Left lung (tissue), 10 donors: Measurements from ENCODE around the gene PDS5A. TPM values are rescaled to one million over a fixed set of nuclear protein-coding genes. Genes with fewer than 3 reads are reported as not detected.

Experiments used
- ATAC-seq: fragments of 200-7000 bp; cut with Tn5 transposase; one replicate; pipeline ENCODE4 v1.9.1; 2020; ENCODE audit warnings: moderate library complexity
- DNase-seq, 4 donors: peaks; one replicate each; pipeline ENCODE4 v3.0.0-alpha.2; 2013 to 2020
- H3K27ac ChIP-seq, 2 donors: fragments of 200-600 bp; sonication (generic) in 1 of 2; one replicate each; pipeline versions ENCODE4 v1.5.0 to v1.8.0; 2020 to 2021
- H3K27me3 ChIP-seq, 2 donors: fragments of 200-600 bp; sonication (generic) in 1 of 2; one replicate each; pipeline versions ENCODE4 v1.5.0 to v1.8.0; 2020 to 2021
- H3K36me3 ChIP-seq, 2 donors: fragments of 200-600 bp; sonication (generic) in 1 of 2; one replicate each; pipeline versions ENCODE4 v1.5.0 to v1.8.0; 2020 to 2021
- H3K4me1 ChIP-seq, 2 donors: fragments of 200-600 bp; one replicate each; pipeline ENCODE4 v1.8.0; 2021
- H3K4me3 ChIP-seq, 2 donors: fragments of 200-600 bp; sonication (generic) in 1 of 2; one replicate each; pipeline versions ENCODE4 v1.5.0 to v1.8.0; 2020 to 2021; ENCODE audit warnings: mild to moderate bottlenecking in 1 of 2
- H3K9me3 ChIP-seq, 2 donors: fragments of 200-600 bp; sonication (generic) in 1 of 2; one replicate each; pipeline versions ENCODE4 v1.5.0 to v1.8.0; 2020 to 2021
- CTCF ChIP-seq, 2 donors: fragments of 200-600 bp; sonication (generic) in 1 of 2; IDR thresholded peaks; one replicate each; pipeline versions ENCODE4 v1.5.0 to v1.8.0; 2021; ENCODE audit warnings: antibody characterized with exemption in 2 of 2
- intact Hi-C, 2 donors: fragments of 100-400 bp; cut with DNase I; formaldehyde crosslinking; loops; one replicate each; pipeline versions ENCODE4 v1.11.2 to v1.14.2; 2022
- polyA plus RNA-seq, 6 donors: library from polyadenylated mRNA; unstranded; fragments of 120-200 nt; gene quantifications; one replicate each; pipeline ENCODE4 v1.2.1, GENCODE V29; 2013; ENCODE audit not compliant: insufficient read length in 6 of 6
- total RNA-seq, 2 donors: library from RNA; stranded (reverse); fragmentation: NEBNext Ultra II Directional; extraction: Animal tissue kit (Norgen Biotek cat#: 25700); gene quantifications; one replicate each; pipeline ENCODE4 v1.2.1, GENCODE V29; 2021
- donor health status: DM: no; HTN: yes; CAD: no.
- donor health status: DM: no; HTN: no; CAD: no.

PDS5A gene
- total and polyA plus RNA-seq, 8 donors, result 66.4 to 82.1 (median 72.3) TPM

- TF ChIP-seq CTCF (IDR thresholded peaks at IDR 0.05), result no peak
- Histone ChIP-seq H3K4me1 (no peaks in the 10 kb centered on the region), H3K27me3 (no peaks in the 10 kb centered on the region), H3K36me3 (peaks cover 0 to 95% of the 10 kb centered on the region in 2 donors), H3K27ac (no peak overlapping the region), H3K9me3 (no peaks in the 10 kb centered on the region), H3K4me3 (no peak overlapping the region)
- DNase-seq, result no peak
- intact Hi-C loops, result no loop called here
- ATAC-seq, result no peak
Measured at GRCh38 chr4:39888541-39888940, 89.2 kb downstream of the PDS5A start.

GRCh38 chr4:39883646-39884045, 94.1 kb downstream of the PDS5A start:
- ATAC-seq (no peak), DNase-seq (no peak)
- Histone ChIP-seq H3K4me1 (no peaks in the 10 kb centered on the region), H3K4me3 (no peak overlapping the region), H3K27ac (no peak overlapping the region), H3K36me3 (peaks cover 0 to 85% of the 10 kb centered on the region in 2 donors), H3K9me3 (no peaks in the 10 kb centered on the region), H3K27me3 (no peaks in the 10 kb centered on the region)
- TF ChIP-seq CTCF (IDR thresholded peaks at IDR 0.05), result no peak
- intact Hi-C loops, result no loop called here

GRCh38 chr4:39881789-39882188, 95.9 kb downstream of the PDS5A start:
- Histone ChIP-seq H3K27ac (no peak overlapping the region), H3K27me3 (no peaks in the 10 kb centered on the region), H3K4me1 (no peaks in the 10 kb centered on the region), H3K4me3 (no peak overlapping the region), H3K36me3 (peaks cover 0 to 86% of the 10 kb centered on the region in 2 donors), H3K9me3 (no peaks in the 10 kb centered on the region)
- DNase-seq (no peak), ATAC-seq (no peak)
- intact Hi-C loops, result no loop called here
- no peak for TF ChIP-seq CTCF (IDR thresholded peaks at IDR 0.05)

- intact Hi-C loops, result no loop called here
- Histone ChIP-seq H3K9me3 (no peaks in the 10 kb centered on the region), H3K4me3 (no peak overlapping the region), H3K36me3 (peaks cover 0 to 82% of the 10 kb centered on the region in 2 donors), H3K27ac (no peak overlapping the region), H3K4me1 (no peaks in the 10 kb centered on the region), H3K27me3 (no peaks in the 10 kb centered on the region)
- no peak for ATAC-seq
- no peak for DNase-seq
- TF ChIP-seq CTCF (IDR thresholded peaks at IDR 0.05), result no peak
Measured at GRCh38 chr4:39877971-39878370, 99.7 kb downstream of the PDS5A start.

GRCh38 chr4:39873823-39874222, 103.9 kb downstream of the PDS5A start:
- peaks cover 0 to 92% of the 10 kb centered on the region in 2 donors for H3K36me3 ChIP-seq
- TF ChIP-seq CTCF (IDR thresholded peaks at IDR 0.05), result no peak

More at GRCh38 chr4:39873823-39874222, 103.9 kb downstream of the PDS5A start:
- intact Hi-C loops, result no loop called here
- ATAC-seq (no peak), DNase-seq (no peak)
- no peaks in the 10 kb centered on the region for H3K9me3 ChIP-seq
- no peaks in the 10 kb centered on the region for H3K4me1 ChIP-seq
- no peaks in the 10 kb centered on the region for H3K27me3 ChIP-seq
- no peak overlapping the region for H3K27ac ChIP-seq
- H3K4me3 ChIP-seq, result no peak overlapping the region
